Measurements from ENCODE around the gene RNF150.

The RNF150 gene

DNA sequence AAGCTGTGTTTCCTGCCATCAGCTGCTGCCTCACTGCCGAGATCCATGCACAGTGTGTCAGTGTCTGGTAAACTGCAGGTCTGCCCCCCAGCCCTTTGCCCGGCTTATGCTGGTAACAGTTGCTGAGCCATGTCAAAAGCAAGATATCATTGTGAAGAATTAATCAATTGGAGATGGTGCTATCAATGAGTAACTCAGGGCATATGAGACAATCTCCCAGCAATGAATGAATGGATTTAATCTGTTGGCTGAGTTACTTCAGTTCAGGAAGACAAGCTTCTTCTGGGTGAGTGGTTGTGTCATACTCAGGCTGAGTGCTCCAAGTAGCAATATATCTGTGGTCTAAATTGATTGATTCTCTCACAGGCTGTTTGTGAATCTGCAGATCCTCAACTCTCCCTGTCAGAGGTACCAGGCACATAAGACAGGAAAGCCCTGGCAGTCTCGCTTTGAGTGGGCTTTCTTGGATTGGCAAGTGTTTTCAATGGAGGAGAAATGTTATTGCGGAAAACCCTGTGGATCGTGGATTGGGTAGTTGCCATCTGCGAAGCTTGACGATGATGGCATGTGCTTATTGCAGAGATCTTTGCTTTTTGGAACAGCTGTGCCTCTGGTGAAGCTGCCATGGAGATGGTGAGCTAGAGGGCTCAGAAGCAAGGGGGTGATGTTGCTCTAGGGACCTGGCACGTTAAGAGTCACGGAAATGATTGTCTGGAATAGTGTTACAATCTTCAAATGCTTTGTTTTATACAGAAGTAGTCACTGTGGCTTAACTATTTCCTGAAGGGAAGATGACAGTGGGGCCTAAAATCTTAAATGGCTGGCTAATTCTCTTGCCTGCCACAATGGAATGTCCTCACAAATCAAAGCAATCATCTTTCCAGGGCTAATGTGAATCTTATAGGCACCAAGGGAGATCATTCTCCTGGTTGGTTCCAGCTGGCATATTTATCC lies 229.5 kb downstream of the RNF150 start:
- DNase-seq, result no peak

DNA sequence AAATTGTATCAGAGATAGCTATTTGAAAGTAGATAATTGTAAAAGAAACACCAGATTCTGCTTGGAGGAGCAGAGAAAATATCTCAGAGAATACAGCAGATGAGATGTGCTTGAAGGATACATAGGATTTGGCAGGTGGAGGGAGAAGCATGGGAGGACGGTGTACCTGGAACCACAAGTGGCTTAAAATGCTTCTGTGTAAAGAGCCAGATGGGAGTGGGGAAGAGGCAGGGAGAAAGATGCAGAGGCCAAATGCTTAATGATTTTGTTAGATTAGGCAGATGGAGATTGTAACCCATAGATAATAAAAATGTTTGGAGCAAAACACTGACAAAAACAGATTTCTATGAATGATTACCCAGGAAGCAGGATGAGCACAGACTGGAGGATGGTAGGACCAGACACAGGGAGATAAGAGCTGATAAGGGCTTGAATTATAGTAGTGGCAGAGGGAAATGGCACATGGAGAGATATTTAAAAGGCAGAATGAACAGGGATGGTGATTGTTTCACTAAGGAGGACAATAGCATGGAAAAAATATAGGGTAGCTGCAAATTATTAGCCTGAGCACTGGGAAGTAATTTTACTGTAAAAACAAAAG lies 231.4 kb downstream of the RNF150 start:
- no peak for DNase-seq

DNA sequence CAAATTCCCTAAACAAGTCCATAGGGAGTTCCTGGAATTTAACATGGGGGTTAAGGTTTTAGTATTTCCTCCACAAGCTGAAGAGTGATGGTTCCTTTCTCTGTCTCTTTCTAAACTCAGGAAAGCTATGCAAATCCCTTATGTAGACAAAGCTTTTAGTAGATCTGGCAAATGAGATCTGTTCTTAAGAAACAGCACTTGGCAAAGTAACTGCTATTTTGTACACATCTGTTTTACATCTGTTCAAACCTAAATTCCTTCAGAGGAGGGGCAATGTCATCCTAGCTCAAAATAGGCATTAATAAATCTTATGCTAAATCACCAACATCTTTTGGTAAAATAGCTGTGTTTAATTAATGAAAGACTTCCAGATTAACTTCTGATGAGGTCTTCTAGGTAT lies 239.3 kb downstream of the RNF150 start:
- DNase-seq, result no peak

DNA sequence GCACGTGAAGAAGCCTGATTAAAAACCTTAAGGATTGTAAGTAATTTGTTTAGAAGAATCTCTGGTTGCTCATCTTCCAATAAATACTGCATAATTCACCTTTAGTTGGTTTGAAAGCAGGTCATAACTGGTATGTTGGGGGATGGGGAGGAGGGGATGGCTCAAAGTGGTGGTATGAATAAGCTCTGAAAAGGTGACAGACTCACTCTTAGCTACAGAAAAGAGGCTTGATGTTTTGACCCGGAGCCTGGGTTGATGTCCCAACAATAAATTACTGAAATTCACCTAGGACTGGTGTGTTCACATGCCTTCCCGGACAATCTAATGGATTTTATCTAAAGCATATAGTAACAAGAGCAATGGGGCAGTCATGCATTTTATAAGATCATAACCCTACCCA lies 245.2 kb downstream of the RNF150 start:
- no peak for DNase-seq

DNA sequence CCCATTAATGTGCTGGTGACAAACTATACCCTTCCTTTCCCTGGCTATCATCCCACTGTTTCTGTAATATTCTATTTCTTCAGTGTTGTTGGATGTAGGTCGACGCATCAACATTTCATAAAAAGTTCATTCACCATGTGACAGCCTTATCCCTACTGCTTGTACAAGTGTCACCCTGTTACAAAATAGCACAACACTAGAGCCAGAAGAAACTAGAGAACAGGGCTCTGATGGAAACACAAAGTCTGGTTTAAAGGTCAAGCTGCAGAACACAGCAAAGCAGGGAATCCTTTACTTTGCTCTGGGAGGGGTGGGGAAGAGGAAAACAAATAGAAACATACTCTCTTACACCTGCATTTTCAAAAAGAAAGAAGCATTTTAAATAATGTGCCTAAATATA lies 245.8 kb downstream of the RNF150 start:
- no peak for DNase-seq

DNA sequence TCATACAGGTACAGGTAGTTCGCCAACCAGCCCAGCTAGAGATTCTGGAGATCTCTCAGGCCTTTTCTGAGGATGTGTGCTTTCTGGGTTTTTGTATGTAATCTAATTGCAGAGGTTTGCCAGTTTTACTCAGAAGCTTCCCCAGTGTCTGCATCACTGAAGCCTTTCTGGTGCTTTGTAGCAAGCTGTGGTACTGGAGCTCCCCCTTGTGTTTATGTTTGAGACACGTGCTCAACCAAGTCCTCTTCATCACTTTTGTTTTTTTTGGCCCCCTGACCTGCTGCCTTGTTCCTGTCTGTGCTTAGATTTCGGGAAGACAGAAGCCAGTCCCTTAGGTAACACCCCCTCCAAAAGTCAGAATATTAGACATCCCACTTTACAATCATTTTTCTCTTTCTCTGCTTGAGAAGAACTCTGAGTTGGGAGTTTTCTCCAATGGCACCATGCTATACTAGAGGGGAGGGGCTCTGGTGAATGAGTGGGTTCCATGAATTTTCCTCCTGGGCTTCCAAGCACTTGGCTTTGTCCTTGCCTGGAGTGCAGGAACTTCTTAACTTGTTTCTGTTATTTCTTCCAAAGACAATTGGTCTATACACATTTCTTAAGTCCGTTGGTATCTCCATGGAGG lies 248.7 kb downstream of the RNF150 start:
- peak; percentile 23 for DNase-seq

DNA sequence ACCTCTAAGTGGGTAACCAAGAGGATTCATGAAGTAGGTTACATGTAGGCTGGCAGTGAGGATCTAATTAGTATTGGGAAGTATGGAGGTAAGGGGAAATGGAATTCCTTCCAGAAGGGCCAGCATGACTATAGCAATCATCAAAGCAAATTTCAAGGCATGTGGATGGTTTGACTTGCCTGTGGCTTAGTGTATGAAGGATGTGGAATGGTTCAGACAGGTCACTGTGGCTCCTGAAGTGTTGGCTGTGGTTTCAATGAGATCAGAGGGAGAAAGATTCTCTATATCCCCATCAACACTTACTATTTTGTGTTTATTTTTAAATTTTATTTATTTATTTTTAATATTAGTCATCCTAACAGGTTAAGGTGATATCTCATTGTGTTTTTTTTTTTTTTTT lies 255.5 kb downstream of the RNF150 start:
- no peak for DNase-seq

DNA sequence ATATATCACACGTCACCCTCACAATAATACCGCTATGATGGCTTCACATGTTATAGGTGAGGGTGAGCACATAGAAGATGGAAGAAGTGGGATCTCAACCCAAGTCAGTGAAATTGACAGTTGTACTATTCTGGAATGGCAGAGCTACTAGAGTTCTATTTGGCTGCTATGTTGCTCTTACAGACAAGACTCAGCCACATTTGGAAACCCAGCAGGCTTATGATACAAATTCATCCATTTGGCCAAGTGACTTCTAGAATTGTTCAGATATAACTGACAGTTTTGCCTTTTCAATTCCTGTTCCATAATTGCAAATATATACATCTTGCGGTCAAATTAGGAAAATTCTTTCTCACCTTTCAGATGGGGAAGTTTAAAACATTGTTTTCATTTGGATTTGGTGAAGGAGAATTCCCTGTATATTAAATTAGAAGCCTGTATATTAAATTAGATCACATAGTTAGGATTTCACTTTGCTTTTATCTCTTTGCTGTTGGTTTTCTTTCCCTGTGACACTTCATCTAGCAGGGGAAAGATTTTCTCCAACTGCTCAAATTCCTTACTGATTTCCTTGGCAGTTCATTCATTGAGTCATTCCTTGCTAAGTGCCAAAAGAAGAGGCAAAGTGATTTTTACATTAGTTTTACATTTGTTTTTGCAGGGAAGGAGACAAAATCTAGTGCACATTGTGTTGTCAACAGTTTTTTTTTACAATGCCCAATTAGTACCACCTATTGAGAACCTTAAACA lies 256.5 kb downstream of the RNF150 start:
- no peak for DNase-seq

DNA sequence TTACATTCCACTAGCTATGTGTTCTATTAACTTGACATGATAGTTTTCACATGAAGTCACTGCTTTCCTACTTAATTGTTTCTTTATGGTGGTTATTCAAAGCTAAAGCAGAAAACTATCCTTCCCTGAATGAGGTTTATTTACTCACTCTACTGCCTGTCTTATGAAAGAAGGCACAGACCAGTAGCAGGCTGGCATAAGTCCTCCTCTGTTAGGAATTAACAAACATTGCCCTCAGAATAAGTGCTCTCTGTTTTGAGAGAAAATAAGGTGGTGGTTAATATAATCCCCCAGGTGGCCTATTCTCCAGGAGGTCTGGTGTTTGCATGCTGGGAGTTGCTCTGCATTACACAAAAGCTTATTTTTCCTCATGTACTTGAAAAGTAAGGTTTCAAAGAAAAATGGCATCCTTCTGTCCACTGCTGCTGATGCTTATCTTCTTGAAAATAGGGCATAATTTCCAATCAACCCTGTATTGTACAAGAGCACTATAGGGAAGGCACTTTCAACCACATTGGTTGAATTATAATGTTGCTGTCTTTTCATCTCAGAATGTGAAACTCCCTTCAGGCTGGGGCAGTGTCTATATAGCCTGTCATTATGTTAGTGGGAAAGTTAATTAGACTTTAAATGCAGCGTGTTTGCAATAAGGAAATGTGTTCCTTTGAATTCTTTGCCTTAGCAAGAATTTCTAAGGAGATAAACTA lies 257.4 kb downstream of the RNF150 start:
- DNase-seq, result peak; percentile 20

DNA sequence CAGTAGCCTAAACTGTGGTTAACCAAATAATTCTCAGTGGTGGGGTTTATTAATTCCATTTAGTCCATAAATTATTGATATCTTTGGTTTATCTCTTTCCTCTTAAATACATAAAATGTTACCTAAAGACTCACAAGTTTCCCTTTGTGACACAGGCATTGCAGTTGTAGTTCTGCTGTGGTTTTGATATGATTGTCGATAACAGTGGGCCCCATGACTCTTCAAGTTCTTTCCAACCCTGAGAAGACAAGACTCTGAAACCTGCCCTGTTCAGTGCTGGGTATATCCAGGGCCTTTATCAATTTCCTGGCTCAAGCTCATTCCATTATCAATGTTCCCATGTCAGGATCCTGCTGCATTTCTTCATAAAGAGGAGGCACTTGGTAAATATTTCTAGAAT lies 259.2 kb downstream of the RNF150 start:
- DNase-seq, result no peak

DNA sequence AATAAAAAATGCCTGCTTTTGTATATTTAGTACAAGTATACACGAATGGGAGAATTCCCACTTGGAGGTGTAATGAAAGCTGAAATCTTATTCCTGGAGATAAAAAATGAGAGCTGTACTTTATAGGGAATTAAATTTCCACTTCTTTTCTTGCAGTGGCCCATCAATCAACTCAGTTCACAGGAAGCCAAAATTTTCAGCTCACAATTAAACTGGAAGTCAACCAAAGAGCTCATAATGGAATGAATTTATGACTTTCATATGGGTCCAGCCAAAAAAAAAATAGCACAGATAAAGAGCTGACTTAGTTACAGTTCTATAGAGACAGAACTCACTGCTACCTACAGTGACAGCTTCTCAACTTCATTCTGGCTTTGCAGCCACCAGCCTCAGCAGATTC lies 261.9 kb downstream of the RNF150 start:
- DNase-seq, result no peak

DNA sequence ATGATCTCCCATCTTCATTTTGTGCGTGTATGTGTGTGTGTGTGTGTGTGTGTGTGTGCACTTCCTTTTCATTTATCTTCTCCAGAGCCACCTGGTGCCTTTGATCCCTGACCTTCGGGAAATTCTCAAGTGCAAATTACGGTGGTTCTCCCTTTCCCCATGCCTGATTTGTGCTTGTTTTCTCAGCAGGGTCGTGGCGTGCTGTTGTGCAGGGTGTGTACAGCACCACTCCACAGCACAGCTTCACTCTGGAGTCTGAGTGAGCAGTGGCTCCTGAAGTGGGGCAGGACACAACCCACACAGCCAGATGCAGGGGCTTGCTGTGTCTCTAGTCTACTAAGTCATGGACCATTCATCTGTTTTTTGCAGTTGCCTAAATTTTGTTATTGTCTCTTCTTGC lies 262.8 kb downstream of the RNF150 start:
- peak; percentile 62 for DNase-seq

DNA sequence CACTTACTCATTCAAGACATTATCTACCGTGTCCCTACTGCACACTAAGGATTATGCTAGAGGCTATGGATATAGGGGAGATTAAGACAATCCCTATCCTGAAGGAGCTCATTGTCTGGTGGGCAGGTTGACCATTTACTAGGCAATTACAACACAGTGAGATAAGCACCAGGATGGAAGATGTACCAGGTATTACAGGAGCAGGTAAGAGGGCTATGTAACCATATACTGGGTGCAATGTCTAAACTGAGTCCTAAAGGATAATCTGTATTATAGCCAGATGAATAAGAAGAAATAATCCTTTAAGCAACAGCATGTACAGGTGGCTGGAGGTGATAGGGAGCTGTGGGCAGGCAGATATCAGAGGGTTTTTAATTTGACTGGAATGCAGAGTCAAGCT lies 263.8 kb downstream of the RNF150 start:
- DNase-seq, result no peak

DNA sequence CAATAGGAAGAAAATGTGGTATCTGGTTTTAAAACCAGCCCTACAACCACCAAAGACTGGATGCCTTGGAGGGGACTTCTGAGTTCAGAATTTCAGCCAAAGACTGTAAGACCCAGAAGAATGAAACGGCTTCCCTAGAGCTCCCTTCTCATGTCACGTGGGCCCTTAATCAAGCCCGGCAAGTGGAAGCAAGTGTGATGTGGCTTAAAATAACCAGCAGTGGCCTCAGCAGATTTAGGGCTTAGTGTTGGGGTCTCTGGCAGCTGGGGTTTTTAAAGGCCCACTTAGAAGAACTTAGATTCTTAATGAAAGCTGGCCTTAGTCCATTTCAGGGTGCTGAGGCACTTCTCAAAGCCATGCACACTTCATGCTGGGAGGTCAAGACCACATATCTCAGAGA lies 265.9 kb downstream of the RNF150 start:
- no peak for DNase-seq

DNA sequence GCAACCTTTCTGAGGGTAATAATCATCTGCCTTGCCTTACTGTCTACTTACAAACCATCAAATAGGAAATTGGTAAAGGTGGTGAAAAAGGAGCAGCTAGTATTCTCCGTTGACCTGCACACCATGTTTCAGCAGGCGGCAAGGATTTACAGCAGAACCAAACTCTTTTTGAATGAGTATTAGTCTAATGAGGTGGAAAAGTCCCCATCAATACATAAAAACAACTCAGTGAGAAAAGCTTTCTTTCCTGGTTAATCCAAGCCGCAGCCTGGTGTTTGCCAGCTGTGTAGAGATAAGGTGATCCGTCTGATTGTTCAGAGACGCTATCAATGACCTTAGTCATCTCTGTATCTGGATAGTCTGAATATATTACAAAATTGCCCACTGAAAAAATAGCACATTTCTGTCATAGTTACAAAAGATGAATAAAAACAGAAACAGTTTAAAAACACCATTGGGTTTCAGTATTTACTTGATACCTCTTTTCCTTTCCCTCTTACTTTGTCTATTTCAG lies 266.7 kb downstream of the RNF150 start:
- no peak for DNase-seq

DNA sequence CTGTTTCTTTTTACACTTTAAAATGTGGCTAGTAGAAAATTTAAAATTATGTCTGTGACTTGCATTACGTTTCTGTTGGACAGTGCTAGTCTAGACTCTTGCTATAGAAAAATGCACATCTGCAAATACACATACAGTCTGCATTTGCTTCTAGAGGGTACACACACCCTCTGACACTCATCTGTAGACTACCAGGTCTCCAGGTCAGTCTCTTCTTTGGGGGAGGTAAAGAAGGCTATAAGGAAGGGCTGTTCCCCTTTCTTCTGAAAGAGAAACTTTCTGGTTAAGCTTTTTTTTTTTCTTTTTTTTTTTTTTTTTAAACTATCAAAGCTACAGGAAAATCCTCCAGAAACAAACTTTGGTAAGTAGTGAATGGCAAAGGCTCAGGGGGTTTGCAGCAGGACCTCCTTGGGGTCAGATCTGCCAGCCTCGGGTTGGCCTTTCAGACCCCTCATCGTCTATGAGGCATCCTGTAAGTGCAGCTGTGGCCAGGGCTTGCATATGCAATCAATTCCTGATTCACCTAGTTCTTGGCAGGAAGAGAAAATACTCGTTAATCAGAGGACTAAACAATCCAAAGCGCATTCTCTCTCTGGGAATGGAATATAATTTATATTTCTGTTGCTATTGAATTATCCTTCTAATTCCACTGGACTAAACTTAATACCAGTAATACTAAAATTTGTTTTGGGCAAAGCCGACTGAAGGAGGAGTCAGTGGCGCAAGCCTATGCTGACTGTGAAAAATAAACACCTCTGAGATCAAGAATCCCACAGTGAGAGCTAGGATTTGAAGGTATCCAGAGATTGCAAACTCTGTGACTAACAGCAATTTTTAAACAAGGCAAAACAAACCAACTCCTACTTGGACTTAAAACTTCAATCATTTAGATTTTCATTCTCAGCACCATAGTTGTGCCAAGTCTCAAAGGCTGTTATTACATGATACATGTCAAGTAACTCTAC lies 267.7 kb downstream of the RNF150 start:
- DNase-seq, result no peak

DNA sequence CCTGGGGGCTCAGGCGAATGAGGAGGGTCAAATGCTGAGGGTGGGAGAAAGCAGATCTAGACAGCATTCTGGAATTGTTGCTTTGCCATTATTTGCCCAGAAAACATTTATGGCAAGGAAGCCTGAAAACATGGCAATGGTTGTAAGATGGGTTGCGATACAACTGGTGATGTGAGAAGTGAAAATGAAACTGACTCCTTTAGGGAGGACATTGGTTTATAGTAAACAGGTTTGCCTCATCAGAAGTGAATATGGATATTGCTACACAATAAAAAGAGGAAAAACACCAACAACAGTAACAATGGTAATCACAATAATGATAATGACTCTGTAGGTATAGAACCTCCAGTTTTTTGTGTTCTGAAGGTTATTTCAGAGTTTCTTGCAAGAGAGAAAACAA lies 270.1 kb downstream of the RNF150 start:
- DNase-seq, result no peak

DNA sequence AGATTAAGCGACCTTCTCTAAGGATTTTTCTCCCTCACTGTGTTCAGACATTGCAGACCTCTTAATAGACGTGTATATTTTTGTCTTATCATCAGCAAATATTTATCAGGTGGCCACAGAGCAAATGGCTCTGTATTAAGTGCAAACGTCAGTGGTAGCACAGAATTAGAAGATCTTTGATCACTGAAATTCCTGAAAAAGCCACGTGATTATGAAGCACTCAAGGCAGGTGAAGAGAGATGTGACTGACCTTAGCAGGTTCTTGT lies 271.2 kb downstream of the RNF150 start:
- DNase-seq, result no peak

DNA sequence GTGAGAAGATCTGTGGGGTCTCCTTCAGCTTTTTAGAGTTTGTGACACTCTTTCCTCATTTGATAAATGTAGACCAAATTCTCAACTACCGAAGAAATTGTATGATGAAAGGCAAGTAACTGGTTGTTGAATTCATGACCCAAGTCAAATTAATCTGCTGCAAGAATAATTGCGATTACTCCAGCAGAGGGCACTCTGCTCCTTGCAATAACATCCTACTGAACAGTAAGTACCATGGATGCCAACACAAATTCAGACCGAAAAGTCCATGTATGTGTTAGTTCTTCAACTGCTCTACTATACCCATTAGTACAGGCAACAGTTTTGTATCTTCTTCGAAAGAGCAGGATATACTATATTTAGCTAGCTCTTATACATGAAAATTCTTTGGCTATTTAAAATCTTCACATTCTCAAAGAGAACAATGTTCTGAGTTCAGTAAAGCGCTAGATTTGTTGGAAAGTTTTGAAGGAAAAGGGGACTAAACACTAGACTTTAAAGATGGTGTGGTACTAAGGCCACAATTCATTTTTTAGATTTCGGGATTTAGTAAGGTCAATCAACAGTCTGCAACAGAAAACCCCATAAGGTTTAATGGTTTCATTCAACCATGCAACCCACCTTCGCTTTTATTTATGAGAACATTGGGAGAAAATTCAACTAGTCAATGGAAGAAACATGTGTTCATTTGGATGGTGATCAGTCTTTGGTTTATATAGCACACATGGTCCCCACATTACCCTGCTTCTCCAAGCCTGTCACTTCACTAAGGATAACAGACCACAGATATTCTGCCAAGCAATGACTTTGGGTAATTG lies 271.7 kb downstream of the RNF150 start:
- peak; percentile 83 for DNase-seq

DNA sequence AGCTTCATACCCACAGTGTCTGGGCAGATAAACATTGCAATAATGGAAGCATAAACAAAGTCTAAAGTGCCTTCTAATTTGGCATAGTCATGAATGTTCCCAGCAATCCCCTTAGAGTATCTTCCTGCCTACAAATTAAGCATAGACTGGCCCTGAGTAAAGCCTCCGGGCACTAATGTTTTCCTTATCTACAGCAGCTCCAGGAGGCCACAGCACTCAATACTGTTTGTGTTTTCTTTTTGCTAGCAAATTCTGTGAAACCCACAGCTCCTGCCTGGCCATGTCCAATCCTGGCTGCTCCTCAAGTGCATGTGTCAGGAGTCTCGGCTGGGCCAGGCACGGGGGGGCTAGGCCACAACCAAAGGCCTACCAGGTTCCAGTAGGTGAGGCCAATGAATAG lies 274.4 kb downstream of the RNF150 start:
- DNase-seq, result no peak

DNA sequence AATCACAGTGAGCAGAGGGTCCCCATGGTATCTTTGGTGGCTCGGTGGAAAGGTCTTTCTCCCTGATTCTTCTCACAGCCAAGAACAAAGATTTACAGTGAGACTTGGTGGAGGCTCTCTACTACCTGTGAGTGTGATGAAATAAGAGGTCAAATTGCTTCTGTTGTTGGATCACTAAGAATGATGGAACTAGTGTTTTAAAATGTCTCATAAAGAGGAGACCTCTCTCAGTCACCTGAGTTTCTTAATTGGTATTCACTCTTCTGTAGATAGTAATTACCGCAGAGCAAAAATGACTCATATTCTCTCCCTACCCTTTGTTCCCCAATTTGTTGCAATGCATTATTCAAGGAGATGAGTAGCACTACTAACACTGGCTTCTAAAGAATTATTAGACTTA lies 276.2 kb downstream of the RNF150 start:
- no peak for DNase-seq

All from DMS153 (cell line).